ENCODE measurements around the gene YPEL5. TPM values are rescaled to one million over a fixed set of nuclear protein-coding genes. Genes with fewer than 3 reads are reported as not detected.

Gene YPEL5
- total RNA-seq, 1 donor from 2014 or later: 71.5 TPM

GRCh38 chr2:30191819-30192271, 45.0 kb downstream of the YPEL5 start:
- DNase-seq: no peak
- no peak overlapping the region for H3K27ac Mint-ChIP-seq (ENCODE audit: unreplicated experiment)
- peaks cover 2% of the 10 kb centered on the region for H3K9me3 Mint-ChIP-seq (ENCODE audit: unreplicated experiment)
- peaks cover 5% of the 10 kb centered on the region for H3K36me3 Mint-ChIP-seq (ENCODE audit: unreplicated experiment)
- no peak for TF ChIP-seq CTCF (IDR thresholded peaks at IDR 0.05; ENCODE audit: partially characterized antibody, unreplicated experiment)
- peaks cover 2% of the 10 kb centered on the region for H3K27me3 Mint-ChIP-seq (ENCODE audit: unreplicated experiment)
- H3K4me3 Mint-ChIP-seq (ENCODE audit: unreplicated experiment): no peak overlapping the region
- H3K4me1 Mint-ChIP-seq (ENCODE audit: low read depth, unreplicated experiment): no peaks in the 10 kb centered on the region

- H3K36me3 Mint-ChIP-seq (ENCODE audit: unreplicated experiment): peaks cover 5% of the 10 kb centered on the region
- no peak overlapping the region for H3K4me3 Mint-ChIP-seq (ENCODE audit: unreplicated experiment)
- peaks cover 2% of the 10 kb centered on the region for H3K9me3 Mint-ChIP-seq (ENCODE audit: unreplicated experiment)
- no peak for DNase-seq
- no peak overlapping the region for H3K27ac Mint-ChIP-seq (ENCODE audit: unreplicated experiment)
- H3K4me1 Mint-ChIP-seq (ENCODE audit: low read depth, unreplicated experiment): no peaks in the 10 kb centered on the region
- TF ChIP-seq CTCF (IDR thresholded peaks at IDR 0.05; ENCODE audit: partially characterized antibody, unreplicated experiment): no peak
- H3K27me3 Mint-ChIP-seq (ENCODE audit: unreplicated experiment): peaks cover 2% of the 10 kb centered on the region
Measured at GRCh38 chr2:30192314-30192713, 45.5 kb downstream of the YPEL5 start.

- Mint-ChIP-seq H3K4me1 (ENCODE audit: low read depth, unreplicated experiment) (no peaks in the 10 kb centered on the region), H3K27ac (ENCODE audit: unreplicated experiment) (no peak overlapping the region), H3K27me3 (ENCODE audit: unreplicated experiment) (peaks cover 2% of the 10 kb centered on the region), H3K36me3 (ENCODE audit: unreplicated experiment) (peaks cover 5% of the 10 kb centered on the region), H3K9me3 (ENCODE audit: unreplicated experiment) (no peaks in the 10 kb centered on the region), H3K4me3 (ENCODE audit: unreplicated experiment) (no peak overlapping the region)
- no peak for TF ChIP-seq CTCF (IDR thresholded peaks at IDR 0.05; ENCODE audit: partially characterized antibody, unreplicated experiment)
- DNase-seq: no peak
Measured at GRCh38 chr2:30193104-30193681, 46.4 kb downstream of the YPEL5 start.

- Mint-ChIP-seq H3K4me1 (ENCODE audit: low read depth, unreplicated experiment) (no peaks in the 10 kb centered on the region), H3K4me3 (ENCODE audit: unreplicated experiment) (no peak overlapping the region), H3K27me3 (ENCODE audit: unreplicated experiment) (peaks cover 2% of the 10 kb centered on the region), H3K27ac (ENCODE audit: unreplicated experiment) (no peak overlapping the region), H3K36me3 (ENCODE audit: unreplicated experiment) (peaks cover 5% of the 10 kb centered on the region), H3K9me3 (ENCODE audit: unreplicated experiment) (no peaks in the 10 kb centered on the region)
- TF ChIP-seq CTCF (IDR thresholded peaks at IDR 0.05; ENCODE audit: partially characterized antibody, unreplicated experiment): no peak
- no peak for DNase-seq
Measured at GRCh38 chr2:30194421-30194820, 47.6 kb downstream of the YPEL5 start.

GRCh38 chr2:30195016-30195415, 48.2 kb downstream of the YPEL5 start:
- no peak for DNase-seq
- no peak for TF ChIP-seq CTCF (IDR thresholded peaks at IDR 0.05; ENCODE audit: partially characterized antibody, unreplicated experiment)
- H3K4me1 Mint-ChIP-seq (ENCODE audit: low read depth, unreplicated experiment): no peaks in the 10 kb centered on the region
- no peak overlapping the region for H3K27ac Mint-ChIP-seq (ENCODE audit: unreplicated experiment)
- H3K27me3 Mint-ChIP-seq (ENCODE audit: unreplicated experiment): peaks cover 2% of the 10 kb centered on the region
- no peak overlapping the region for H3K4me3 Mint-ChIP-seq (ENCODE audit: unreplicated experiment)
- no peaks in the 10 kb centered on the region for H3K9me3 Mint-ChIP-seq (ENCODE audit: unreplicated experiment)
- H3K36me3 Mint-ChIP-seq (ENCODE audit: unreplicated experiment): peaks cover 5% of the 10 kb centered on the region

Data from glutamatergic neuron (in vitro differentiated cells).